WERI-Rb-1 (cell line): ENCODE results near the gene MAP10.

Source experiments
- DNase-seq: peaks from one replicate; pipeline ENCODE4 v3.0.0-alpha.2; 2020
- H3K27ac ChIP-seq: fragments of 250-450 bp; sonication (Bioruptor Pico); 2 replicates; pipeline ENCODE4 v1.5.1; 2020; ENCODE audit warnings: mild to moderate bottlenecking, moderate library complexity
- H3K27me3 ChIP-seq: fragments of 250-450 bp; sonication (Bioruptor Pico); 2 replicates; pipeline ENCODE4 v1.5.1; 2021; ENCODE audit warnings: mild to moderate bottlenecking, low read depth, moderate library complexity; ENCODE audit not compliant: insufficient read depth, severe bottlenecking
- H3K36me3 ChIP-seq: fragments of 250-450 bp; sonication (Bioruptor Pico); 2 replicates; pipeline ENCODE4 v1.5.1; 2020; ENCODE audit warnings: mild to moderate bottlenecking, moderate library complexity
- H3K4me3 ChIP-seq: 2 replicates; pipeline ENCODE4 v1.5.1; 2011; ENCODE audit warnings: low read depth, mild to moderate bottlenecking, control low read depth, low read length
- H3K9me3 ChIP-seq: fragments of 250-450 bp; sonication (Bioruptor Pico); 2 replicates; pipeline ENCODE4 v1.5.1; 2021; ENCODE audit warnings: mild to moderate bottlenecking, moderate library complexity; ENCODE audit not compliant: severe bottlenecking
- TF ChIP-seq, protein P1 (sequence below): IDR thresholded peaks from 2 replicates; pipeline ENCODE4 v1.5.1; 2011; ENCODE audit warnings: low read depth, mild to moderate bottlenecking, control low read depth, inconsistent platforms, low read length

Gene MAP10

GRCh38 chr1:232766904-232767303 lies 38.3 kb upstream of the MAP10 start:
- Histone ChIP-seq H3K9me3 (no peaks in the 10 kb centered on the region), H3K36me3 (no peaks in the 10 kb centered on the region), H3K27ac (no peak overlapping the region), H3K4me3 (no peak overlapping the region), H3K27me3 (no peaks in the 10 kb centered on the region)
- DNase-seq, result no peak
- TF ChIP-seq, protein P1, sequence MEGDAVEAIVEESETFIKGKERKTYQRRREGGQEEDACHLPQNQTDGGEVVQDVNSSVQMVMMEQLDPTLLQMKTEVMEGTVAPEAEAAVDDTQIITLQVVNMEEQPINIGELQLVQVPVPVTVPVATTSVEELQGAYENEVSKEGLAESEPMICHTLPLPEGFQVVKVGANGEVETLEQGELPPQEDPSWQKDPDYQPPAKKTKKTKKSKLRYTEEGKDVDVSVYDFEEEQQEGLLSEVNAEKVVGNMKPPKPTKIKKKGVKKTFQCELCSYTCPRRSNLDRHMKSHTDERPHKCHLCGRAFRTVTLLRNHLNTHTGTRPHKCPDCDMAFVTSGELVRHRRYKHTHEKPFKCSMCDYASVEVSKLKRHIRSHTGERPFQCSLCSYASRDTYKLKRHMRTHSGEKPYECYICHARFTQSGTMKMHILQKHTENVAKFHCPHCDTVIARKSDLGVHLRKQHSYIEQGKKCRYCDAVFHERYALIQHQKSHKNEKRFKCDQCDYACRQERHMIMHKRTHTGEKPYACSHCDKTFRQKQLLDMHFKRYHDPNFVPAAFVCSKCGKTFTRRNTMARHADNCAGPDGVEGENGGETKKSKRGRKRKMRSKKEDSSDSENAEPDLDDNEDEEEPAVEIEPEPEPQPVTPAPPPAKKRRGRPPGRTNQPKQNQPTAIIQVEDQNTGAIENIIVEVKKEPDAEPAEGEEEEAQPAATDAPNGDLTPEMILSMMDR, result no peak

- H3K36me3 ChIP-seq, result no peaks in the 10 kb centered on the region
- H3K27ac ChIP-seq, result no peak overlapping the region
- no peaks in the 10 kb centered on the region for H3K27me3 ChIP-seq
- no peak for DNase-seq
- TF ChIP-seq, protein P1, result no peak
- H3K4me3 ChIP-seq, result no peak overlapping the region
- H3K9me3 ChIP-seq, result no peaks in the 10 kb centered on the region
Measured at GRCh38 chr1:232767305-232768074, 37.7 kb upstream of the MAP10 start.

- no peaks in the 10 kb centered on the region for H3K36me3 ChIP-seq
- no peak overlapping the region for H3K4me3 ChIP-seq
- H3K9me3 ChIP-seq, result no peaks in the 10 kb centered on the region
- H3K27me3 ChIP-seq, result no peaks in the 10 kb centered on the region
- TF ChIP-seq, protein P1, result no peak
- no peak overlapping the region for H3K27ac ChIP-seq
- DNase-seq, result no peak
Measured at GRCh38 chr1:232768793-232769192, 36.4 kb upstream of the MAP10 start.

- TF ChIP-seq, protein P1, result no peak
- no peaks in the 10 kb centered on the region for H3K9me3 ChIP-seq
- DNase-seq, result no peak
- H3K4me3 ChIP-seq, result no peak overlapping the region
- H3K36me3 ChIP-seq, result no peaks in the 10 kb centered on the region
- H3K27me3 ChIP-seq, result no peaks in the 10 kb centered on the region
- H3K27ac ChIP-seq, result no peak overlapping the region
Measured at GRCh38 chr1:232769733-232770132, 35.5 kb upstream of the MAP10 start.

DNA sequence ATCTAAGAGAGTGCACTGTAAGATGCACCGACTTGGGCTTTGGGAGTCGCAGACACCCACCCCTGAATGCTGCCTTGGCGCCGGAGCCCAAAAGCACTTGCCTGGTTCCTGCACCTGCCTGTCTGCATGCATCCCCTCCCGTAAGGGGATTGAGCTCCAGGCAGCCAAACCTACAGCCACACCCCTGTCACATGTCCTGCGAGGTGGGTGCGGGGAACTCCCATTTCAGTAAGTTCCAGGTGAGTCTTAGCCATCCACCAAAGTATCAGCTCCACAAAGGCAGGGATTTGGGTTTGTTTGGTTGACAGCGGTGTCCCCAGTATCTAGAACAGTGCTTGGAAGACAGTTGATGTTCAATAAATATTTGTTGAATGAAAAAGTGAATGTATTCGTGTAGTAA lies 31.5 kb upstream of the MAP10 start:
- Histone ChIP-seq H3K9me3 (no peaks in the 10 kb centered on the region), H3K36me3 (no peaks in the 10 kb centered on the region), H3K27me3 (no peaks in the 10 kb centered on the region), H3K27ac (no peak overlapping the region), H3K4me3 (no peak overlapping the region)
- DNase-seq, result no peak
- TF ChIP-seq, protein P1, result no peak
